ENCODE measurements around the gene LDHAL6B. TPM values are rescaled to one million over a fixed set of nuclear protein-coding genes. Genes with fewer than 3 reads are reported as not detected.

LDHAL6B gene
- polyA plus RNA-seq, 6 donors from 2014 or later = 0.14 to 0.54 (median 0.33) TPM; not detected in 1

- H3K27me3 Mint-ChIP-seq = no peaks in the 10 kb centered on the region
- no peak overlapping the region for H3K4me3 Mint-ChIP-seq
- no peaks in the 10 kb centered on the region for H3K9me3 Mint-ChIP-seq
- H3K36me3 Mint-ChIP-seq = peaks cover 46 to 49% of the 10 kb centered on the region in 2 donors
- H3K4me1 Mint-ChIP-seq = peaks cover 3 to 8% (median 4%) of the 10 kb centered on the region in 3 donors
- DNase-seq (no peak), ATAC-seq (ENCODE audit: low read depth in 2 of 2) (no peak)
- H3K27ac Mint-ChIP-seq = no peak overlapping the region
Observed at GRCh38 chr15:59208613-59209249, 2.1 kb downstream of the LDHAL6B start.

DNA sequence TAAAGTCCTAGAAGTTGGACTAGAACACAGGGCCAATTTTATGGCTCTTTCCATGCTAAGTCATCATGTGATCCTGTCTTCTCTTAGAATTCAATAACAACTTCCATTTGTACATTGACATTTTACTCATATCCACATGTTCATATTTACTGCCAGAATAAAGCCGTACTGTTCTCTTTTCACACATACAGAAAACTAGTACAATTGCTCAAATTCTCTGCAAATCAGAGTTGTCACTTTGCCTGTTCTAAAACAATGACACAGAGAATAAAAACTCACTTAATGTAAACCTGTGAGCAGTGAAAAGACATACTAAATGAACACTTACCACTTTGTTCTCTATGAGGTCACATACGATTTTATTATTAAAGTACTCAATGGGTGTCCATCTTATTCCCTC, 3.5 kb downstream of the LDHAL6B start:
- Mint-ChIP-seq H3K27ac (peak overlapping the region in 1 of 6 donors; percentile 6), H3K4me3 (no peak overlapping the region), H3K27me3 (no peaks in the 10 kb centered on the region), H3K9me3 (no peaks in the 10 kb centered on the region), H3K36me3 (peaks cover 44 to 51% of the 10 kb centered on the region in 2 donors), H3K4me1 (peaks cover 3 to 8% (median 4%) of the 10 kb centered on the region in 3 donors)
- ATAC-seq (ENCODE audit: low read depth in 2 of 2) = no peak
- no peak for DNase-seq

GRCh38 chr15:59216911-59217310, 10.3 kb downstream of the LDHAL6B start:
- H3K4me1 Mint-ChIP-seq = no peaks in the 10 kb centered on the region
- no peaks in the 10 kb centered on the region for H3K9me3 Mint-ChIP-seq
- H3K27ac Mint-ChIP-seq = peak overlapping the region in 1 of 6 donors; percentile 12
- ATAC-seq (ENCODE audit: low read depth in 2 of 2) (no peak), DNase-seq (no peak)
- peaks cover 26 to 44% of the 10 kb centered on the region in 2 donors for H3K36me3 Mint-ChIP-seq
- H3K4me3 Mint-ChIP-seq = no peak overlapping the region
- H3K27me3 Mint-ChIP-seq = no peaks in the 10 kb centered on the region

DNA sequence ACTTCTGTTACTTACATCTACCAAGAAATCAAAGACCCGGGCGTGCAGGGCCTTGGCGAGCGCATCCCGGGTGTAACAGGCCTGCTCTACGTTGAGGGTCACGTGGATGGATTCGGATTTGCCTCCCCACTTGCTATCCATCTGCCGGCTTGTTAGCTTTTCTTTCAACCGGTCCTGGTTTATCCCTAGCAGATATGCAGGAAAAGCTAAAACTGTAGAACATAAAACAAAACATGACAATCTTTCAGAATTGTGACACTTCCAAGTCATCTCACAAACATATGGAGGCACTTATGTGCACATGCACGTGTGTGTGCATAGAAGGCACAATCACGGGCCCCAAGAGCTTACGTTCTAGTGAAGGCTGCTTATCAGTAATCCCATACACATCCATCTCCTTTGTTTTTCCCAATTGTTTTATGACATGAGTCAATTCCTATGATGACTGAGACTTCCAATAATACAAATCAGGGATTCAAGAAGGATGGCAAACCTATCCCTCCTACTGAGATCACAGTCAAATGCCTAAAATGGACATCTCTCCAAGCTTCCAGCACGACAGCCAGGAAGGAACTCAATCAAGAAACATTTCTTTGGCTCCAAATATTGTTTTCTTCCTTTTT, 11.3 kb downstream of the LDHAL6B start:
- ATAC-seq (ENCODE audit: low read depth in 2 of 2) = no peak
- Mint-ChIP-seq H3K9me3 (no peaks in the 10 kb centered on the region), H3K27ac (no peak overlapping the region), H3K4me3 (no peak overlapping the region), H3K4me1 (no peaks in the 10 kb centered on the region), H3K36me3 (peaks cover 21 to 39% of the 10 kb centered on the region in 2 donors), H3K27me3 (no peaks in the 10 kb centered on the region)
- no peak for DNase-seq

DNA sequence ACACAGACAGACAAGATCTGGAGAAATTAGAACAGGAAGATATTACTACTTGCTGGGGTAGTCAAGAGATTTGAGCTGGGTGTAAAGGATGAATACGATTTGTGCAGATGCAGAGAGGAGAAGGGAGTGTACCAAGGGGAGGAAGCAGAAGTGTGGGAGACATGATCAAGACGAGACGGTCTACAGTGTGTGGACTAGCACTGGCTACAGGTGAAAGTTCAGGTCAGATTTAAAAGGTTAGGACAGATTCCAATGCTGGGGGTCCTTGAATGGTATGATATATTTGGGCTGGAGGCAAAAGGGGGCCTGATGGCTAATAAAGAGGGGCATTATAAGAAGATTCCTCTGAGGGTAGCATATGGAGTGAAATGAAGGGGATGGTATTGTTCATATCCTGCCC, 12.1 kb downstream of the LDHAL6B start:
- no peak for ATAC-seq (ENCODE audit: low read depth in 2 of 2)
- no peak overlapping the region for H3K27ac Mint-ChIP-seq
- no peaks in the 10 kb centered on the region for H3K9me3 Mint-ChIP-seq
- peaks cover 22 to 46% of the 10 kb centered on the region in 2 donors for H3K36me3 Mint-ChIP-seq
- no peaks in the 10 kb centered on the region for H3K27me3 Mint-ChIP-seq
- H3K4me3 Mint-ChIP-seq = no peak overlapping the region
- H3K4me1 Mint-ChIP-seq = no peaks in the 10 kb centered on the region
- DNase-seq = no peak

DNA sequence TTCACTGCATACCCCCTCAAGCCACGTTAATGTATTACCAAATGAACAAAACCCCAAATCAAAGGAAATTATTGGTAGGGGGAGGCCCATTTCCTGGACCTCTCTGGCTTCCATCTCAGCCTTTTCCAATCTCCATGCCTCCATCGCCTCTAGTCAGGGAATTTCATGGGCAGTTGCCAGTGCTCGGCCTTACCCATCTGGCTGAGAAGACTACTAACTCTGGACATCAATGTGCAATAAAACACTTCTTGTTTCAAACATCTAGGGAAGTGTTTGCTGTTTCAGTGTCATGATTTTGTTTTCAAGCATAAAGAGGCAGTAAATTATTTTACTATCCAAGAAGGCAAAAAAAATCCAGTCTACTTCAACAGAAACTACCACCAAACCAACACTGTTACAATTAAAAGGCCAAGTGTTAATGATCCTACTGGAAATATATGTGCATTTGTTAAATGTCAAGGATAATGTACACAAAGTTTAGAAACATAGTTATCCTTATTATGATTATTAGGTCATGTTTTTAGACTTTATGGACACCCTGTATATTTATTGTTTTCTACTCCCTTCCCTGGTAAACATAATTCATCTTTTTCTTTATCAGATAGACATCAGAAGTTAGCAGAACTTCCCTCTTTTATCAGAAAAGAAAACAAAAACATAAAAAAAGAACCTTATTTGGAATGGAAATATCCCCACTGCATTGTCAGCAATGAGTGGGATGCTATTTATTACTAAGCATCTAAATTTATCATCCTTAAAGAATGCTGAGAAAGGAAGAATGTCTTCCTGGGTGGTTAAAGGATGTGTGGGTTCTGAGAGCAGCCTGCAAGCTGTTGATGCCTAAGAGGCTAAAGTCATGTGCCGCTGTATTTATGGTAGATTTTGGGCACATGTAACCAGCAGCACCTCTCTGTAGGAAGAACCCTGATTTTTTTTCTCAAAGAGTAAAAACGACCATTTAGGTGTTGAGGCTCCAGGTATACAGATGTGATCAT, 15.2 kb downstream of the LDHAL6B start:
- peak overlapping the region in 1 of 6 donors; percentile 56 for H3K27ac Mint-ChIP-seq
- no peaks in the 10 kb centered on the region for H3K9me3 Mint-ChIP-seq
- DNase-seq = no peak
- no peak for ATAC-seq (ENCODE audit: low read depth in 2 of 2)
- peaks cover 26 to 38% of the 10 kb centered on the region in 2 donors for H3K36me3 Mint-ChIP-seq
- H3K27me3 Mint-ChIP-seq = no peaks in the 10 kb centered on the region
- H3K4me1 Mint-ChIP-seq = peaks cover 0 to under 1% (median 0%) of the 10 kb centered on the region in 3 donors
- no peak overlapping the region for H3K4me3 Mint-ChIP-seq

GRCh38 chr15:59222906-59223550, 16.4 kb downstream of the LDHAL6B start:
- Mint-ChIP-seq H3K9me3 (no peaks in the 10 kb centered on the region), H3K27me3 (no peaks in the 10 kb centered on the region), H3K4me1 (peaks cover 0 to 3% (median 0%) of the 10 kb centered on the region in 3 donors), H3K27ac (peak overlapping the region in 3 of 6 donors; percentile 16 to 24 (median 19)), H3K4me3 (no peak overlapping the region), H3K36me3 (peaks cover 32% of the 10 kb centered on the region in 2 donors)
- no peak for DNase-seq
- ATAC-seq (ENCODE audit: low read depth in 2 of 2) = no peak

DNA sequence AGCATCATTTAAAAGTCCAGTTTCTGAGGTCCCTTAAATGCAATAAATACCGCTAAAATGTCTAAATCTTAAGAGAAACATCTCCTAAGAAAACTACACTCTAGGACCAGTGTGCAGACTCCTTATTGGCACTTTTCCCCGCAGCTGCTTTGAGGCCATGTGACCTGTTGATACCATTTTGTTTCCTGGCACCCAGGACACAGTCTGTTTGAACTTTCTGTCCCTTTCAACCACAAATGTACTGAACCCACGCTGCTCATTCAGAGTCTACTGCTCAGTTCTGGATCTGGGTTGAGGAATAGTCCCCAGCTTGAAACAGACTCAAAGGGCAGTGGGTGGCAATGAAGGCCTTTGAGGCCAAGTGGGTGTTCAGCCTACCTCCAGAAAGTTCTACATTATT, 17.1 kb downstream of the LDHAL6B start:
- Mint-ChIP-seq H3K4me3 (no peak overlapping the region), H3K9me3 (no peaks in the 10 kb centered on the region), H3K4me1 (peaks cover 0 to 3% (median 0%) of the 10 kb centered on the region in 3 donors), H3K27me3 (no peaks in the 10 kb centered on the region), H3K36me3 (peaks cover 25 to 32% of the 10 kb centered on the region in 2 donors), H3K27ac (peak overlapping the region in 1 of 6 donors; percentile 62)
- DNase-seq (no peak), ATAC-seq (ENCODE audit: low read depth in 2 of 2) (no peak)

DNA sequence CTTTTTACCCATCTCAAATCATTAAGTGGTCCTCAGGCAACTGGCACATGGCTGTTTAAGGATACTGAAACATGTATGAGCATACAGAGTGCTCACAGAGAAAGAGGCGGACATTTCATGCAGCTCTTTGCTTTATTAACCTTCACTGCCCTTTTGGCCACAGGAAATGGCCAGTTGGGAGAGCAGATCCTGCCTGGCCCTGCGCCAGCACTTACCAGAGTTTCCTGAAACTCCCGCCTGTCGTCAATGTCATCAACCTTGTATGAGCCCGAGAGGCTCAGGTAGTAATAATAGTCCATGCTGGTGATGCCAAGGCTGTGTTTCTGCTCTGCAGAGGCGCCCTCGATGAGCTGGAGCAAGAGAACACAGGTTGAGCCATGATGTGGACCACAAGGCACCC, 17.8 kb downstream of the LDHAL6B start:
- H3K9me3 Mint-ChIP-seq = no peaks in the 10 kb centered on the region
- H3K27ac Mint-ChIP-seq = peak overlapping the region in 1 of 6 donors; percentile 73
- DNase-seq (no peak), ATAC-seq (ENCODE audit: low read depth in 2 of 2) (no peak)
- H3K36me3 Mint-ChIP-seq = peaks cover 23 to 32% of the 10 kb centered on the region in 2 donors
- no peaks in the 10 kb centered on the region for H3K27me3 Mint-ChIP-seq
- no peak overlapping the region for H3K4me3 Mint-ChIP-seq
- peaks cover 0 to 3% (median 0%) of the 10 kb centered on the region in 3 donors for H3K4me1 Mint-ChIP-seq

GRCh38 chr15:59227021-59227420, 20.4 kb downstream of the LDHAL6B start:
- no peak overlapping the region for H3K4me3 Mint-ChIP-seq
- H3K27ac Mint-ChIP-seq = peak overlapping the region in 3 of 6 donors; percentile 49 to 80 (median 65)
- H3K9me3 Mint-ChIP-seq = no peaks in the 10 kb centered on the region
- DNase-seq = no peak
- ATAC-seq (ENCODE audit: low read depth in 2 of 2) = no peak
- peaks cover 0 to 3% (median 0%) of the 10 kb centered on the region in 3 donors for H3K4me1 Mint-ChIP-seq
- peaks cover 27 to 34% of the 10 kb centered on the region in 2 donors for H3K36me3 Mint-ChIP-seq
- H3K27me3 Mint-ChIP-seq = no peaks in the 10 kb centered on the region

DNA sequence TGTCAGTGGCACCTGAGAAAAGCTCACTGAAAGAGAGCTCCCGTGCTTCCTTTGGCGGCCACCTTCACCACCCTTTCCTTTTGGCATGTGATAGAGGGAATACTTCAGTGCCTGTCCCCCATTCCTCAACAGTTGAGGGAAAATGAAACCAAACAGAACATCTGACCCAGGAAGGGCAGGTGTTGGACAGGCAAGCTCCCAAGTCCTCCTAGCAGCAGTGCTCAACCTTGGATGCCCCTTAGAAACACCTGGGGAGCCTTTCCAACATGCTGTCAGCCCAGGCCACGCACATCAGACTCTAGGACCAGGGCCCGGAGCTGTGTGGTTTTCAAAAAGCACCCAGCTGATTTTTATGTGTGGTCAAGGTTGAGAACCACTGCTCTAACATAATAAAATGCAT, 22.4 kb downstream of the LDHAL6B start:
- H3K9me3 Mint-ChIP-seq = no peaks in the 10 kb centered on the region
- ATAC-seq (ENCODE audit: low read depth in 2 of 2) = no peak
- peaks cover 0 to 5% (median 0%) of the 10 kb centered on the region in 3 donors for H3K4me1 Mint-ChIP-seq
- H3K27ac Mint-ChIP-seq = no peak overlapping the region
- peaks cover 23 to 37% of the 10 kb centered on the region in 2 donors for H3K36me3 Mint-ChIP-seq
- H3K27me3 Mint-ChIP-seq = no peaks in the 10 kb centered on the region
- DNase-seq = no peak
- H3K4me3 Mint-ChIP-seq = no peak overlapping the region

GRCh38 chr15:59229453-59229852, 22.8 kb downstream of the LDHAL6B start:
- Mint-ChIP-seq H3K4me1 (peaks cover 0 to 9% (median 0%) of the 10 kb centered on the region in 3 donors), H3K4me3 (no peak overlapping the region), H3K27ac (no peak overlapping the region), H3K27me3 (no peaks in the 10 kb centered on the region), H3K36me3 (peaks cover 23 to 40% of the 10 kb centered on the region in 2 donors), H3K9me3 (no peaks in the 10 kb centered on the region)
- ATAC-seq (ENCODE audit: low read depth in 2 of 2) = no peak
- DNase-seq = no peak

- Mint-ChIP-seq H3K9me3 (peaks cover 0 to 3% (median 0%) of the 10 kb centered on the region in 7 donors), H3K27ac (no peak overlapping the region), H3K27me3 (no peaks in the 10 kb centered on the region), H3K4me3 (no peak overlapping the region), H3K4me1 (peaks cover 3 to 18% (median 7%) of the 10 kb centered on the region in 3 donors), H3K36me3 (peaks cover 23 to 30% of the 10 kb centered on the region in 2 donors)
- no peak for DNase-seq
- no peak for ATAC-seq (ENCODE audit: low read depth in 2 of 2)
Observed at GRCh38 chr15:59230531-59231055, 23.9 kb downstream of the LDHAL6B start.
